ENCODE data around the gene F7.
"Not testable (repeated sequence)": the region's sequence is repeated elsewhere in the genome, so short reads cannot be mapped to it uniquely, and the experiment has no call there.

F7 gene

GRCh38 chr13:113087923-113088690 is 17.5 kb upstream of the F7 start:
- no peak for DNase-seq

- no peak for DNase-seq
These were observed 16.9 kb upstream of the F7 start for GRCh38 chr13:113088691-113089020.

DNA sequence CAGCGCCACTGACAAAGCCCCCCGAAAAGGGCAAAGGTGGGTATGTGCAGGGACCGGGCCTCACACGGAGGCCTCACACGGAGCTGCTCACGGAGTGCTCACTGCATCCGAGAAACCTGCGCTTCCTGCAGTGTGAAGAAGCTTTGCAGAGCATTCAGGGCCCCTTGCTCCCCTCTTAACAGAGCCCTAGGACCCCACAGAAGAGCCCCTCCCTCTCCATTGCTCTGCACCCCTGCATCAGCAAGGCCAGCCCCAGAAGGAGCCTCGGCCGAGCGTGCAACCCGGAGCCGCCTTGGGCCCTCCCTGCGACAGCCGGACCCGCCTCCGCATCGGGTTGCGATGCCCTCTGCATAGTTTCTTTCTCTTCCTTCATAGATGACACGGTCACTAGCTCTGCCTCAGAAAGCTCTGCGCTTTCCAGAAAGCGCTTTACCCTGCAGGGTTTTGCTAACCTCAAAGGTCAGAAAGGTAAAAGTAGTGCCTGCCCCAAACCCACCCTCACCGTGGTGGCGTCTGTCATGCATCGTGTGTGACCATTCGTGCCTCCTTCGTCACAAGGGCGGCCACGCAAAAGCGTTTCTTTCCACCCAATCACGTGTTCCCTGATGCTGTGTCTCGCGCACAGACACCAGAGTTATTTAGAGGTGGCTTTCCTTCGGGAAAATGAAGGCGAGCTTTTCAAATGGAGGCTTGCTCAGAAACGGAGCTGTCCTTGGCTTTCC is 15.7 kb upstream of the F7 start:
- no peak for DNase-seq

DNA sequence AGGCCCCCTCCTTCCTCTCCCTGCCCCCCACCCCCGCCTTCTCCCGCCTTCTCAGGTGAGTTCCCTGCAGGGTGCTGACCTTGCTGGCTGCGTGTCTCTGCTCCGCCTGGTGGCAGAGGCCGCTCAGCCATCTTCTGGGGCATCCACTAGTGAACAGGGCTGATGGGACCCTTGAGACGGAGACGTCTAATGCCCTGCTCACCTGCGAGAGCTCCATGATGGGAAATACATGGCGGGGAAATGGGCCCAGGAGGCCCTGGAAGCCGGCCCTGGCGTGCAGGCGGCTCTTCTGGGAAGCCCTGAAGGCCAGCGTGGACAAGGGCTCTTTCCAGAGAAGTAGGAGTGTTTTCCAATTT is 15.2 kb upstream of the F7 start:
- no peak for DNase-seq

DNA sequence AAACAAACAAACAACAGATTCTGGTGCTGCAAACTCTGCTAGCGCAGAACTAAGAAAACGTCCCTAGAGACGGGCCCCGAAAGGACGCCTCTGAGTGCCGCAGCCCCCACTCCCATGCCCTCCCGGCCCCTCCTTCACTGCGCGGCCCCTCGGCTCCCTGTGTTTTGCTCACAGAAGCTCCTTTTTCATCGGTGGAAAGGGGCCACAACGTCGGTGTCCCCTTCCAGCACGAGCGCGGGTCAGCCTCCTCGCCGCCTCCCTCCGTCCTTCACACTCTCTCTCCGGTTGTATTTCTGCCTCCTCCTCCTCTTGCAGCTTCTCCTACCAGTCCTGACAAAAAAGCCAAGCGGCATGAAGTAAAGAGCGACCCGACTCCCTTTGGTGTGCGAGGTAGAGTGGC is 14.8 kb upstream of the F7 start:
- no peak for DNase-seq

GRCh38 chr13:113091211-113091771 is 14.3 kb upstream of the F7 start:
- no peak for DNase-seq

- no peak for DNase-seq
These were observed 13.5 kb upstream of the F7 start for GRCh38 chr13:113091891-113092775.

DNA sequence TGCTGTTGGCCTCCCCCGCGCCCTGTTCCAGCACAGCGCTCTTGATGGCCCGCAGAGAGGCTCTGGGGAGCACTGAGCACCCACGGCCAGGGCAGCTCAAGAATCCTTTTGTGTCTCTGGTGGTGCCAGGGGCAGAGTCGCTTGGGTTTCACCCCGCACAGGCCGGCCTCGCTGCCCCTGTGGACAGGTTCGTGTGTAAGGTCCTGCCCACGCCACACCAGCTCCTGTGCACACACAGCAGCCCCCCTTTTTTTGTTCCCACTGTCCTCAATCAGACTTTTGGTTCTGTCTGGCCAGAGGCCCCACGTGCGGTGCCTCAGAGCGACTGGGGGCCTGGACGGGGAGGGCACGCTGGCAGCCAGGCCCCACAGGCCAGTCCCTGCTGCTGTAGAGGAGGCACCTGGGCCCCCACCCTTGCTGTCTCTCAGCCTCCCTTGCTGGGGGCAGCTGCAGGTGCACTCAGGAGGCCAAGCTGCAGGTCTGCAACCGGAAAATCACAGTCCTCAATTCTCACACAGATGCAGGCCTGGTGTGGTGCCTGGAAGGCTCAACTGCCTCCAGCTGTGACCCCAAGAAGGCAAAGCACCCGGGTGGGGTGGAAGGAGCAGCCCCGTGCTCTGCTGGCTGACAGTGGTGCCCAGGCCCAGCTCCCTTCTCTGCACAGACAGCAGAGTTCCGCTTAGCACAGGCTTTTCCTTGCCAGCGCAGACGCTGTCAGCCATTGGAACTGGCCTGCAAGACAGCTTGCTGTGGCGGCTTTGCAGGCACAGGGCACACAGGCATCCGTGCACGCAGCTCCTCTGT is 12.6 kb upstream of the F7 start:
- DNase-seq, result no peak

- DNase-seq, result no peak
These were observed 11.8 kb upstream of the F7 start for GRCh38 chr13:113093580-113094409.

DNA sequence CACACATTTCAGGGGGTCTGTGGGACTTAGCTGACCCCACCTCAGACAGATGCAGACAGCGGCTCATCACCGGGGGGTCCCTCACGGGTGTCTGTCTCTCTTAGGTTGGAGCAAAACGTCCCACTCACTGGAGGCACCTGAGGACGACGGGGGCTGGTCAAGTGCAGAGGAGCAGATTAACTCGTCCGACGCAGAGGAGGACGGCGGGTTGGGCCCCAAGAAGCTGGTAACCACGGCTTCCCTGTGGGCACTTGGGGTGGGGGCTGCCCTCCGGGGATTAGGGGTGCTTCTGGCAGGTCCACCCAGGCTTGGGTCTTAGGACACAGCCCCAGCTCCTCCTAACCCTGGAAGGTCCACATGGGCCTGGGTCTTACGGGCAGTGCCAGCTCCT is 11.2 kb upstream of the F7 start:
- DNase-seq, result no peak

- no peak for DNase-seq
These were observed 10.2 kb upstream of the F7 start for GRCh38 chr13:113095146-113096051.

- DNase-seq, result no peak
These were observed 9.4 kb upstream of the F7 start for GRCh38 chr13:113096052-113096744.

DNA sequence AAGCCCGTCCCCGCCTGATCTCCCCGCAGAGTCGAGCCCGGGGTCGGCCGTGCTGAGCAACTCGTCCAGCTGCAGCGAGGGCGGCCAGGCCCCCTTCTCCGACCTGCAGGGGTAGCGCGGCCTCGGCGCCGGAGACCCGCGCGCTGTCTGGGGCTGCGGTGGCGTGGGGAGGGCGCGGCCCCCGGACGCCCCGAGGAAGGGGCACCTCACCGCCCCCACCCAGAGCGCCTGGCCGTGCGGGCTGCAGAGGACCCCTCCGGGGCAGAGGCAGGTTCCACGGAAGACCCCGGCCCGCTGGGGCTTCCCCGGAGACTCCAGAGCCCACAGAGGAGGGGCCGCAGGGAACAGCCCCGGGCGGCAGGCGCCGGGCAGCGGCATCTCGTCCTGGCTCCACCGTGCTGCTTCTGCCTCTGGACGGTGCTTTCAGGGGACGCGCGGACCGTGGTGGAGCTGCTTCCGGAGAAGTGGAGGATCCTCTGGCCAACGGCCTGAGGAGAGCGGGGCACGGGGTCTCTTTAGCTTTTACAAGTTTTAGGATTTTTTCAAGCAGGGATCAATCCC is 8.8 kb upstream of the F7 start:
- no peak for DNase-seq

GRCh38 chr13:113097651-113098050 is 7.9 kb upstream of the F7 start:
- no peak for DNase-seq

GRCh38 chr13:113098162-113098732 is 7.3 kb upstream of the F7 start:
- no peak for DNase-seq

DNA sequence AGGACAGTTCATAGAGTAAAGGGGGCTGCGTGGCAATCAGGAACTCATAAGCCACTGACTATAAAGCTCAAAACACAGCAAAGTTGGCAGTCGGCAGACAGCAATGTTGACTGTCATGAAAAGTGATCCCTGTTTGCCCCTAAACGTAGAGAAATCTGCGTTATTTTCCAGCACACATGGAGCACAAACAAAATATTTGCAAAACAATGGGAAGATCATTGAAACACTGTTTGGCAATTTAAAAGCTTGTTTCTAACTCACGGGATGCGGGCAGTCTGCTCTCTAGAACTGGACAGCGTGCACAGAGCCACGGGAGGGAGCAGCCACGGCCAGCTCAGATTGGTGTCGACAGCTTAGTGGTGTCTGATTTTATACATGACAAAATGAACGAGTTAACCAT is 6.4 kb upstream of the F7 start:
- no peak for DNase-seq

DNA sequence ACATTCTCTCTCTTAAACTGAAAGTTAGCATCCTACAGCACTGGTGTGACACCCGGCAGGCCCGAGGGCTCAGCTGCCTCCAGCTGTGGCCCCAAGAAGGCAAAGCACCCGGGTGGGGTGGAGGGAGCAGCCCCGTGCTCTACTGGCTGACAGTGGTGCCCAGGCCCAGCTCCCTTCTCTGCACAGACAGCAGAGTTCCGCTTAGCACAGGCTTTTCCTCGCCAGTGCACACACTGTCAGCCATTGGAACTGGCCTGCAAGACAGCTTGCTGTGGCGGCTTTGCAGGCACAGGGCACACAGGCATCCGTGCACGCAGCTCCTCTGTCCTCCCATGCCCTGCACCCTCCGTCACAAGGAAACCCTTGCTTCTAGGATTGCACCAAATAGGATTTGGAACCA is 3.3 kb upstream of the F7 start:
- DNase-seq, result not testable (repeated sequence)

- DNase-seq, result no peak
These were observed 2.9 kb upstream of the F7 start for GRCh38 chr13:113102727-113103126.

DNA sequence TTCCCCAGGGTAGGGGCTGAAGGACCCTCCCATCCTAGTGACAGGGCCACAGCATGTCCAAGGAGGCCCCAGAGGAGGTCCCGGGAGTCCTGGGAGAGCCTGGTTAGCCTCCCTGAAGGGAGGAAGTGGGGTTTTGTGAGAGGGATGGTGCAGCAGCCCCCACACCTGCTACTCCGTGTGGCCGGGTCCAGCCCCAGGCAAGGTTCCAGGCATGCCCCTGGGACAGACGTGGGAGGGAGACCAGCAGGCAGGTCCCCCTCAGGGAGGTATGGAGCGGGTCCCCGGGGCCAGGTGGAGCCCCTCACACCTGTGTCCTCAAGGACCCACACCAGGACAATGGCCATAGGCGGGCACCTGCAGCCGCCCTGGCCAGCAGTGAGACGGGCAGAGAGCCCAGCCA is 1.9 kb upstream of the F7 start:
- no peak for DNase-seq

All from CD4-positive, alpha-beta T cell treated with Interleukin-1 beta for 1 hour (primary cell).